SW 1271 (cell line): ENCODE results near the gene GAGE10.
"Not testable (repeated sequence)": the region's sequence is repeated elsewhere in the genome, so short reads cannot be mapped to it uniquely, and the experiment has no call there.

Experiments
- DNase-seq, 2 experiments: peaks; one replicate each; lab custom pipeline; 2025; lab: John Stamatoyannopoulos, UW

Gene GAGE10

GRCh38 chrX:49276671-49277534, 26.5 kb upstream of the GAGE10 start:
- DNase-seq, result no peak

GRCh38 chrX:49277535-49277830, 26.0 kb upstream of the GAGE10 start:
- no peak for DNase-seq

- DNase-seq, result no peak
These were observed 25.4 kb upstream of the GAGE10 start for GRCh38 chrX:49278081-49278480.

GRCh38 chrX:49282647-49283011, 20.8 kb upstream of the GAGE10 start:
- no peak for DNase-seq

- DNase-seq, result no peak
These were observed 19.2 kb upstream of the GAGE10 start for GRCh38 chrX:49284212-49284611.

- DNase-seq, result no peak
These were observed 17.3 kb upstream of the GAGE10 start for GRCh38 chrX:49286136-49286535.

GRCh38 chrX:49286581-49286980, 16.9 kb upstream of the GAGE10 start:
- DNase-seq, result no peak

GRCh38 chrX:49287665-49288064, 15.8 kb upstream of the GAGE10 start:
- no peak for DNase-seq

- no peak for DNase-seq
These were observed 13.2 kb upstream of the GAGE10 start for GRCh38 chrX:49290215-49290614.

GRCh38 chrX:49291615-49292337, 11.7 kb upstream of the GAGE10 start:
- peak in 1 of 2 experiments; percentile 8 for DNase-seq

- DNase-seq, result no peak
These were observed 10.8 kb upstream of the GAGE10 start for GRCh38 chrX:49292400-49293362.

- not testable (repeated sequence) for DNase-seq
These were observed 4.2 kb upstream of the GAGE10 start for GRCh38 chrX:49299293-49299692.

- DNase-seq, result no peak
These were observed 2.7 kb upstream of the GAGE10 start for GRCh38 chrX:49300703-49301102.

- DNase-seq, result not testable (repeated sequence)
These were observed 4.3 kb downstream of the GAGE10 start for GRCh38 chrX:49307775-49308174.

- DNase-seq, result no peak
These were observed 5.3 kb downstream of the GAGE10 start for GRCh38 chrX:49308604-49309269.

- no peak for DNase-seq
These were observed 6.0 kb downstream of the GAGE10 start for GRCh38 chrX:49309401-49309981.

GRCh38 chrX:49310371-49310770, 6.9 kb downstream of the GAGE10 start:
- no peak for DNase-seq

- no peak for DNase-seq
These were observed 8.7 kb downstream of the GAGE10 start for GRCh38 chrX:49312176-49312575.

GRCh38 chrX:49316085-49316484, 12.6 kb downstream of the GAGE10 start:
- DNase-seq, result no peak

- DNase-seq, result not testable (repeated sequence)
These were observed 18.3 kb downstream of the GAGE10 start, which contains the start of gene GAGE12J for GRCh38 chrX:49321737-49322136. GAGE12J (plus strand) TSS chrX:49322037; CDS start chrX:49323194, 1,157 bp downstream.

GRCh38 chrX:49322266-49322665, 18.8 kb downstream of the GAGE10 start:
- DNase-seq, result not testable (repeated sequence)
